Ectodermal cell (in vitro differentiated cells): ENCODE measurements around the gene PAK5.

Experiments used
- H3K27ac ChIP-seq: 2 replicates; pipeline ENCODE4 v1.7.0; 2013; ENCODE audit warnings: mild to moderate bottlenecking, low read depth, low read length; ENCODE audit not compliant: insufficient read depth, poor library complexity, severe bottlenecking
- H3K27me3 ChIP-seq: 2 replicates; pipeline ENCODE4 v1.7.0; 2013; ENCODE audit warnings: mild to moderate bottlenecking, low read length; ENCODE audit not compliant: insufficient read depth, control insufficient read depth, poor library complexity, severe bottlenecking
- H3K36me3 ChIP-seq: one replicate; pipeline ENCODE4 v1.7.0; 2013; ENCODE audit warnings: low read length; ENCODE audit not compliant: control insufficient read depth, insufficient read depth
- H3K4me1 ChIP-seq: one replicate; pipeline ENCODE4 v1.7.0; 2013; ENCODE audit warnings: low read length; ENCODE audit not compliant: control insufficient read depth, insufficient read depth
- H3K4me3 ChIP-seq: 2 replicates; pipeline ENCODE4 v1.7.0; 2013; ENCODE audit warnings: low read depth, low read length, control low read depth; ENCODE audit not compliant: insufficient read depth
- H3K9me3 ChIP-seq: 2 replicates; pipeline ENCODE4 v1.7.0; 2013; ENCODE audit warnings: mild to moderate bottlenecking, low read length, moderate library complexity; ENCODE audit not compliant: control insufficient read depth
- WGBS, 2 experiments: methylation state at CpG; one replicate each; pipeline ENCODE4 v1.1.7; 2013; ENCODE audit warnings: missing lambda C conversion rate in 2 of 2; 5-methylcytosine and 5-hydroxymethylcytosine counted together

PAK5 gene

GRCh38 chr20:9498322-9498721 is 340.6 kb downstream of the PAK5 start:
- 96 to 98% methylated on average over 4 of the region's 4 CpGs for WGBS, 2 experiments
- no peak overlapping the region for H3K4me3 ChIP-seq
- H3K36me3 ChIP-seq = no peaks in the 10 kb centered on the region
- no peak overlapping the region for H3K27ac ChIP-seq
- H3K27me3 ChIP-seq = no peaks in the 10 kb centered on the region
- no peaks in the 10 kb centered on the region for H3K4me1 ChIP-seq
- H3K9me3 ChIP-seq = no peaks in the 10 kb centered on the region

GRCh38 chr20:9496155-9496554 is 342.7 kb downstream of the PAK5 start:
- no peak overlapping the region for H3K27ac ChIP-seq
- no peaks in the 10 kb centered on the region for H3K36me3 ChIP-seq
- no peak overlapping the region for H3K4me3 ChIP-seq
- H3K27me3 ChIP-seq = no peaks in the 10 kb centered on the region
- WGBS, 2 experiments = 92 to 96% methylated on average over 3 of the region's 3 CpGs
- H3K4me1 ChIP-seq = no peaks in the 10 kb centered on the region
- no peaks in the 10 kb centered on the region for H3K9me3 ChIP-seq

- no peak overlapping the region for H3K4me3 ChIP-seq
- 84 to 94% methylated on average over 2 of the region's 2 CpGs for WGBS, 2 experiments
- no peaks in the 10 kb centered on the region for H3K9me3 ChIP-seq
- H3K4me1 ChIP-seq = no peaks in the 10 kb centered on the region
- no peaks in the 10 kb centered on the region for H3K27me3 ChIP-seq
- no peak overlapping the region for H3K27ac ChIP-seq
- no peaks in the 10 kb centered on the region for H3K36me3 ChIP-seq
Observed at GRCh38 chr20:9495701-9496100, 343.2 kb downstream of the PAK5 start.

GRCh38 chr20:9493803-9494202 is 345.1 kb downstream of the PAK5 start:
- Histone ChIP-seq H3K27ac (no peak overlapping the region), H3K4me3 (no peak overlapping the region), H3K9me3 (no peaks in the 10 kb centered on the region), H3K4me1 (peaks cover 4% of the 10 kb centered on the region), H3K36me3 (no peaks in the 10 kb centered on the region), H3K27me3 (no peaks in the 10 kb centered on the region)
- 89 to 100% methylated on average over 1 to 2 of the region's 2 CpGs for WGBS, 2 experiments

- WGBS, 2 experiments = 97% methylated on average over 4 of the region's 4 CpGs
Observed at GRCh38 chr20:9492067-9492466, 346.8 kb downstream of the PAK5 start.

GRCh38 chr20:9491324-9491723 is 347.6 kb downstream of the PAK5 start:
- 100% methylated on average over 1 of the region's 1 CpG for whole genome bisulfite sequencing, 2 experiments
- peaks cover 4% of the 10 kb centered on the region for H3K4me1 ChIP-seq
- H3K27me3 ChIP-seq = no peaks in the 10 kb centered on the region
- no peak overlapping the region for H3K27ac ChIP-seq
- H3K36me3 ChIP-seq = no peaks in the 10 kb centered on the region
- no peak overlapping the region for H3K4me3 ChIP-seq
- H3K9me3 ChIP-seq = no peaks in the 10 kb centered on the region

More at GRCh38 chr20:9492067-9492466, 346.8 kb downstream of the PAK5 start:
- Histone ChIP-seq H3K27me3 (no peaks in the 10 kb centered on the region), H3K27ac (no peak overlapping the region), H3K9me3 (no peaks in the 10 kb centered on the region), H3K36me3 (no peaks in the 10 kb centered on the region), H3K4me3 (no peak overlapping the region), H3K4me1 (peaks cover 4% of the 10 kb centered on the region)

GRCh38 chr20:9490631-9491030 is 348.2 kb downstream of the PAK5 start:
- peaks cover 9% of the 10 kb centered on the region for H3K4me1 ChIP-seq
- no peaks in the 10 kb centered on the region for H3K9me3 ChIP-seq
- 90 to 93% methylated on average over 3 of the region's 3 CpGs for WGBS, 2 experiments
- H3K36me3 ChIP-seq = no peaks in the 10 kb centered on the region
- H3K27ac ChIP-seq = no peak overlapping the region
- no peak overlapping the region for H3K4me3 ChIP-seq
- no peaks in the 10 kb centered on the region for H3K27me3 ChIP-seq

GRCh38 chr20:9490161-9490560 is 348.7 kb downstream of the PAK5 start:
- H3K36me3 ChIP-seq = no peaks in the 10 kb centered on the region
- 77 to 84% methylated on average over 3 of the region's 3 CpGs for WGBS, 2 experiments
- peaks cover 9% of the 10 kb centered on the region for H3K4me1 ChIP-seq
- H3K27me3 ChIP-seq = no peaks in the 10 kb centered on the region
- no peaks in the 10 kb centered on the region for H3K9me3 ChIP-seq
- H3K4me3 ChIP-seq = no peak overlapping the region
- H3K27ac ChIP-seq = no peak overlapping the region

GRCh38 chr20:9488063-9488462 is 350.8 kb downstream of the PAK5 start:
- WGBS, 2 experiments = 84 to 90% methylated on average over 2 of the region's 2 CpGs
- Histone ChIP-seq H3K27me3 (no peaks in the 10 kb centered on the region), H3K36me3 (no peaks in the 10 kb centered on the region), H3K4me3 (no peak overlapping the region), H3K4me1 (peaks cover 9% of the 10 kb centered on the region), H3K9me3 (no peaks in the 10 kb centered on the region), H3K27ac (no peak overlapping the region)
